Neural cell (in vitro differentiated cells): ENCODE measurements around the gene KLRD1. TPM values are rescaled to one million over a fixed set of nuclear protein-coding genes. Genes with fewer than 3 reads are reported as not detected.

Experiments
- H2AFZ ChIP-seq: fragments of 200-600, 300-800 bp; sonication (generic), shearing (Covaris generic); 2 replicates; pipeline ENCODE4 v1.6.0; 2014; ENCODE audit warnings: low read depth, mild to moderate bottlenecking, antibody characterized with exemption, low read length, moderate library complexity
- H3F3A ChIP-seq: fragments of 200-600 bp; shearing (Covaris generic); 2 replicates; pipeline ENCODE4 v1.6.1; 2016; ENCODE audit warnings: mild to moderate bottlenecking, moderate library complexity, mixed read lengths, antibody characterized with exemption, low read length; ENCODE audit not compliant: insufficient read depth, poor library complexity, severe bottlenecking
- H3K27ac ChIP-seq: fragments of 200-600, 300-800 bp; sonication (generic), shearing (Covaris generic); 2 replicates; pipeline ENCODE4 v1.5.1; 2014; ENCODE audit warnings: mild to moderate bottlenecking, low read length, moderate library complexity
- H3K27me3 ChIP-seq: fragments of 300-800, 200-600 bp; sonication (generic), shearing (Covaris generic); 2 replicates; pipeline ENCODE4 v1.6.0; 2014; ENCODE audit warnings: mild to moderate bottlenecking, low read depth, low read length, moderate library complexity; ENCODE audit not compliant: insufficient read depth
- H3K36me3 ChIP-seq: fragments of 300-800, 200-600 bp; sonication (generic), shearing (Covaris generic); 2 replicates; pipeline ENCODE4 v1.5.1; 2014; ENCODE audit warnings: mild to moderate bottlenecking, antibody characterized with exemption, low read length, moderate library complexity; ENCODE audit not compliant: insufficient read depth
- H3K4me2 ChIP-seq: fragments of 300-800, 200-600 bp; sonication (generic), shearing (Covaris generic); 2 replicates; pipeline ENCODE4 v1.6.0; 2014; ENCODE audit warnings: mild to moderate bottlenecking, low read length
- H3K4me3 ChIP-seq: fragments of 300-800, 200-600 bp; sonication (generic), shearing (Covaris generic); 2 replicates; pipeline ENCODE4 v1.5.1; 2014; ENCODE audit warnings: mild to moderate bottlenecking, low read length, moderate library complexity
- H3K79me2 ChIP-seq: fragments of 200-600 bp; shearing (Covaris generic); replicated peaks from 2 replicates; pipeline ENCODE4 v1.6.0; 2014; ENCODE audit warnings: mild to moderate bottlenecking, low read length, moderate library complexity; ENCODE audit not compliant: insufficient read depth
- H3K9ac ChIP-seq: fragments of 300-800, 200-600 bp; sonication (generic), shearing (Covaris generic); 2 replicates; pipeline ENCODE4 v1.6.1; 2016; ENCODE audit warnings: mild to moderate bottlenecking, low read length, mixed read lengths
- H3K9me2 ChIP-seq: fragments of 200-600 bp; shearing (Covaris generic); 2 replicates; pipeline ENCODE4 v1.6.1; 2016; ENCODE audit warnings: mild to moderate bottlenecking, low read length, mixed read lengths; ENCODE audit not compliant: insufficient read depth
- H3K9me3 ChIP-seq: fragments of 200-600, 300-800 bp; sonication (generic), shearing (Covaris generic); 2 replicates; pipeline ENCODE4 v1.6.1; 2016; ENCODE audit warnings: mild to moderate bottlenecking, mixed run types, low read length, moderate library complexity, mixed read lengths
- H4K20me1 ChIP-seq: fragments of 200-600 bp; shearing (Covaris generic); 2 replicates; pipeline ENCODE4 v1.6.1; 2016; ENCODE audit warnings: mild to moderate bottlenecking, mixed run types; ENCODE audit not compliant: insufficient read depth
- EP300 ChIP-seq: fragments of 450-650 bp; conservative IDR thresholded peaks from 2 replicates; pipeline ENCODE4 v1.6.1; 2014; ENCODE audit warnings: antibody characterized with exemption, mild to moderate bottlenecking, moderate library complexity; ENCODE audit not compliant: poor library complexity, severe bottlenecking
- EZH2 ChIP-seq: fragments of 200-600, 300-800 bp; shearing (Covaris generic), sonication (generic); IDR thresholded peaks from 2 replicates; pipeline ENCODE4 v1.6.1; 2014; ENCODE audit warnings: antibody characterized with exemption, low read length, borderline replicate concordance, mild to moderate bottlenecking; ENCODE audit not compliant: insufficient read depth, poor library complexity, severe bottlenecking
- MXI1 ChIP-seq: fragments of 450-650 bp; conservative IDR thresholded peaks from 2 replicates; pipeline ENCODE4 v1.6.1; 2014; ENCODE audit warnings: antibody characterized with exemption, mild to moderate bottlenecking; ENCODE audit not compliant: poor library complexity, severe bottlenecking
- POLR2AphosphoS5 ChIP-seq: IDR thresholded peaks from 2 replicates; pipeline ENCODE4 v1.6.1; 2012
- RAD21 ChIP-seq: fragments of 450-650 bp; conservative IDR thresholded peaks from 2 replicates; pipeline ENCODE4 v1.6.1; 2014; ENCODE audit warnings: antibody characterized with exemption, mild to moderate bottlenecking, moderate library complexity
- SMC3 ChIP-seq: fragments of 450-650 bp; conservative IDR thresholded peaks from 2 replicates; pipeline ENCODE4 v1.6.1; 2014; ENCODE audit warnings: antibody characterized with exemption, mild to moderate bottlenecking, moderate library complexity; ENCODE audit not compliant: poor library complexity
- TAF1 ChIP-seq: IDR thresholded peaks from 2 replicates; pipeline ENCODE4 v1.6.1; 2012; ENCODE audit warnings: low read depth
- polyA plus RNA-seq: library from polyadenylated mRNA; depleted of rRNA; stranded (reverse); fragments of >200 nt; gene quantifications from 2 replicates; pipeline ENCODE4 v1.2.3, GENCODE V29; 2014
- TF ChIP-seq, protein P1 (sequence below): fragments of 450-650 bp; IDR thresholded peaks from 2 replicates; pipeline ENCODE4 v1.5.1; 2014; ENCODE audit warnings: antibody characterized with exemption, mild to moderate bottlenecking, moderate library complexity; ENCODE audit not compliant: poor library complexity, severe bottlenecking
- TF ChIP-seq, protein P2 (sequence below): IDR thresholded peaks from 2 replicates; pipeline ENCODE4 v1.6.1; 2012; ENCODE audit warnings: borderline replicate concordance

The KLRD1 gene
- polyA plus RNA-seq, 1 donor from 2014 or later = 0.52 TPM

DNA sequence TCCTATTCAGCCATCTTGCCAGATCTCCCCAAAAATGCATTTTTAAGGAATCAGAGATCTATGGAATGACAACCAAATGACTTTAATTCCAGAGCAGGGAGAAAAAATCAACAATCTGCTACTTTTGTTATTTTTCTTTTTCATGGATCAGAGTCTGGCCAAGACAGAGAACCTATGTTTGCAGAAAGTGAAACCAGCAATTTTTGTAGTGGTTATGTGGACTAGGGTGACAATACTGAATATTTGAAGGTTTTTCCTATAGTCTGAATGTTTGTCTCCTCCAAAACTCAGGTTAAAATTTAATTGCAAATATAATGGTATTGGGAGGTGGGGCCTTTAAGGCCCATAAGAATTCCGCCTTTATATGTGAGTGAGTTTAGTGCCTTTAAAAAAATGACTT, 51.3 kb downstream of the KLRD1 start:
- no peaks in the 10 kb centered on the region for H3K9me3 ChIP-seq

DNA sequence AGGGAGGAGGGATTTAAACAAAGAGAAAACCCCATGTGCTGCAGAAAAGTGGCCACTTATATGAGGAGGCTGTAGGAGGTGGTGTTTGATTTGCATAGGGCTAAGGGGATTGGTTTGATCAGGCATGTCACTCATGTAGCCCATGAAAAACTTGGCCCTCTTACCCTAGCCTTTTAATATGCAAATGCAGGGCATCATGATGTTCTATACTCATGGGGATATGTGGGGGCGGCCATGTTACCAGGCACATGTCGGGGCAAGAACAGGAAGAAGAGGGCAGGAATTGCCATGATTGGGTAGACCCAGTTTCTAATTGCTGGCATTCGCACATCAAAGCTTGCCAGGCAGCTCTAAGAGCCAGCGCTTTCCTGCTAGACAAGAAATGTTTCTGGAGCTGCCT, 53.4 kb downstream of the KLRD1 start:
- Histone ChIP-seq H3K79me2 (no peaks in the 10 kb centered on the region), H3K4me2 (no peak overlapping the region), H3K9me3 (no peaks in the 10 kb centered on the region), H3K4me3 (no peak overlapping the region), H2AFZ (no peak overlapping the region), H3K9me2 (no peaks in the 10 kb centered on the region), H3K27ac (no peak overlapping the region), H3K9ac (no peak overlapping the region), H4K20me1 (no peaks in the 10 kb centered on the region), H3K36me3 (no peaks in the 10 kb centered on the region), H3F3A (no peaks in the 10 kb centered on the region), H3K27me3 (no peaks in the 10 kb centered on the region)
- TF ChIP-seq, protein P1, sequence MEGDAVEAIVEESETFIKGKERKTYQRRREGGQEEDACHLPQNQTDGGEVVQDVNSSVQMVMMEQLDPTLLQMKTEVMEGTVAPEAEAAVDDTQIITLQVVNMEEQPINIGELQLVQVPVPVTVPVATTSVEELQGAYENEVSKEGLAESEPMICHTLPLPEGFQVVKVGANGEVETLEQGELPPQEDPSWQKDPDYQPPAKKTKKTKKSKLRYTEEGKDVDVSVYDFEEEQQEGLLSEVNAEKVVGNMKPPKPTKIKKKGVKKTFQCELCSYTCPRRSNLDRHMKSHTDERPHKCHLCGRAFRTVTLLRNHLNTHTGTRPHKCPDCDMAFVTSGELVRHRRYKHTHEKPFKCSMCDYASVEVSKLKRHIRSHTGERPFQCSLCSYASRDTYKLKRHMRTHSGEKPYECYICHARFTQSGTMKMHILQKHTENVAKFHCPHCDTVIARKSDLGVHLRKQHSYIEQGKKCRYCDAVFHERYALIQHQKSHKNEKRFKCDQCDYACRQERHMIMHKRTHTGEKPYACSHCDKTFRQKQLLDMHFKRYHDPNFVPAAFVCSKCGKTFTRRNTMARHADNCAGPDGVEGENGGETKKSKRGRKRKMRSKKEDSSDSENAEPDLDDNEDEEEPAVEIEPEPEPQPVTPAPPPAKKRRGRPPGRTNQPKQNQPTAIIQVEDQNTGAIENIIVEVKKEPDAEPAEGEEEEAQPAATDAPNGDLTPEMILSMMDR = no peak
- TF ChIP-seq POLR2AphosphoS5 = no peak
- TF ChIP-seq MXI1 = no peak
- TF ChIP-seq EP300 = no peak
- TF ChIP-seq TAF1 = no peak
- TF ChIP-seq RAD21 = no peak
- TF ChIP-seq SMC3 = no peak
- TF ChIP-seq EZH2 = no peak
- TF ChIP-seq, protein P2, sequence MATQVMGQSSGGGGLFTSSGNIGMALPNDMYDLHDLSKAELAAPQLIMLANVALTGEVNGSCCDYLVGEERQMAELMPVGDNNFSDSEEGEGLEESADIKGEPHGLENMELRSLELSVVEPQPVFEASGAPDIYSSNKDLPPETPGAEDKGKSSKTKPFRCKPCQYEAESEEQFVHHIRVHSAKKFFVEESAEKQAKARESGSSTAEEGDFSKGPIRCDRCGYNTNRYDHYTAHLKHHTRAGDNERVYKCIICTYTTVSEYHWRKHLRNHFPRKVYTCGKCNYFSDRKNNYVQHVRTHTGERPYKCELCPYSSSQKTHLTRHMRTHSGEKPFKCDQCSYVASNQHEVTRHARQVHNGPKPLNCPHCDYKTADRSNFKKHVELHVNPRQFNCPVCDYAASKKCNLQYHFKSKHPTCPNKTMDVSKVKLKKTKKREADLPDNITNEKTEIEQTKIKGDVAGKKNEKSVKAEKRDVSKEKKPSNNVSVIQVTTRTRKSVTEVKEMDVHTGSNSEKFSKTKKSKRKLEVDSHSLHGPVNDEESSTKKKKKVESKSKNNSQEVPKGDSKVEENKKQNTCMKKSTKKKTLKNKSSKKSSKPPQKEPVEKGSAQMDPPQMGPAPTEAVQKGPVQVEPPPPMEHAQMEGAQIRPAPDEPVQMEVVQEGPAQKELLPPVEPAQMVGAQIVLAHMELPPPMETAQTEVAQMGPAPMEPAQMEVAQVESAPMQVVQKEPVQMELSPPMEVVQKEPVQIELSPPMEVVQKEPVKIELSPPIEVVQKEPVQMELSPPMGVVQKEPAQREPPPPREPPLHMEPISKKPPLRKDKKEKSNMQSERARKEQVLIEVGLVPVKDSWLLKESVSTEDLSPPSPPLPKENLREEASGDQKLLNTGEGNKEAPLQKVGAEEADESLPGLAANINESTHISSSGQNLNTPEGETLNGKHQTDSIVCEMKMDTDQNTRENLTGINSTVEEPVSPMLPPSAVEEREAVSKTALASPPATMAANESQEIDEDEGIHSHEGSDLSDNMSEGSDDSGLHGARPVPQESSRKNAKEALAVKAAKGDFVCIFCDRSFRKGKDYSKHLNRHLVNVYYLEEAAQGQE = no peak

More for the DNA sequence above, 51.3 kb downstream of the KLRD1 start:
- Histone ChIP-seq H3K79me2 (no peaks in the 10 kb centered on the region), H3K36me3 (no peaks in the 10 kb centered on the region), H3K4me3 (no peak overlapping the region), H2AFZ (no peak overlapping the region), H4K20me1 (no peaks in the 10 kb centered on the region), H3K9me2 (no peaks in the 10 kb centered on the region), H3K27me3 (no peaks in the 10 kb centered on the region), H3K4me2 (no peak overlapping the region), H3F3A (no peaks in the 10 kb centered on the region), H3K9ac (no peak overlapping the region), H3K27ac (no peak overlapping the region)
- TF ChIP-seq POLR2AphosphoS5 (no peak), EP300 (no peak), TAF1 (no peak), EZH2 (no peak), MXI1 (no peak), SMC3 (no peak), RAD21 (no peak)
- TF ChIP-seq, protein P2 = no peak
- TF ChIP-seq, protein P1 = no peak
